Stimulated activated CD4-positive, alpha-beta T cell treated with anti-CD3 and anti-CD28 coated beads, TNF-alpha, amount 100 ng/mL, for 1 hour (primary cell): ENCODE measurements around the gene OR2L13.
"Not testable (repeated sequence)": the region's sequence is repeated elsewhere in the genome, so short reads cannot be mapped to it uniquely, and the experiment has no call there.

ENCODE experiments used
- DNase-seq, 3 donors: peaks; one replicate each; pipeline ENCODE4 v3.0.0-alpha.2; 2020; ENCODE audit warnings: low read depth in 3 of 3, low spot score in 1 of 3

Gene OR2L13, protein sequence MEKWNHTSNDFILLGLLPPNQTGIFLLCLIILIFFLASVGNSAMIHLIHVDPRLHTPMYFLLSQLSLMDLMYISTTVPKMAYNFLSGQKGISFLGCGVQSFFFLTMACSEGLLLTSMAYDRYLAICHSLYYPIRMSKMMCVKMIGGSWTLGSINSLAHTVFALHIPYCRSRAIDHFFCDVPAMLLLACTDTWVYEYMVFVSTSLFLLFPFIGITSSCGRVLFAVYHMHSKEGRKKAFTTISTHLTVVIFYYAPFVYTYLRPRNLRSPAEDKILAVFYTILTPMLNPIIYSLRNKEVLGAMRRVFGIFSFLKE

DNA sequence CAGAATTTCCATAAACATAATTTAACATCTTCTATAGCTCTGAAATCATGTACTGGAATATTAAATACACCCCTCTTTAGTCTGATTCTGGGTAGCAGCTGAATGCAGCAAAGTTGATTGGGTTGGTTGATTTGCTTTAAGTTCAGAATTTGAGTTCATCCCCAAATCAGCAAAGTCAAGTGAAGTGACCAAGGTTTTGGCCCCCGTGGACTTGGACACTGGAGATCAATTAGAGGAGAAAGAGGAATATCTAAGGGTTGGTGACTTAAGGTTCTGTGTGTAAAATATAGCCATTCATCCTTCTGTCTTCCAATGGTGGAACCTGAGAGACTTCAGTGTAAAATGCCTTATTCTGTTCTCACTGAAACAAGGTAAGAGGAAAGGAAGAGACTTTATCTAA lies at the start of gene OR2L13:
TSS of gene OR2L13 (plus strand) at position 301 of the 400 bp plus-strand sequence. CDS start 4,192 bp downstream, outside the sequence.
- no peak for DNase-seq

DNA sequence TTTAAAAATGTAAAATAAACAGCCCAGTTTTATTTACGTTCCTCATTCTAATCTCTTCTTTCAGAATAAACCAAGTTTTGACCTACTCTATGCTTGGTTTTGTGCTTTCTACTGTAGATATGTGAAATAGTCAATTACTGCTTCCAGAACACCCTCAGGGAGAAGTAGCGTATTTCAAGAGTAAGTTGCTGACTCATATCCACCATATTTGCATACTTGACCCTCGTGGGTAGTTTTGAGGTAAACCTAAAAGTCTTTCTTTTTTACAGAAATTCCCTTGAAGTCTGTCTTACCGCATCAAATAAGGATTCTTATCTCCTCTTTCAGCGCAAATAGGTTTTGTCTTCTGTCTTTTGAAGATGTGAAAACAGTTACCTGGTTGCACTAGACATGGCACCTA lies 49.8 kb upstream of the OR2L13 start:
- DNase-seq = no peak

DNA sequence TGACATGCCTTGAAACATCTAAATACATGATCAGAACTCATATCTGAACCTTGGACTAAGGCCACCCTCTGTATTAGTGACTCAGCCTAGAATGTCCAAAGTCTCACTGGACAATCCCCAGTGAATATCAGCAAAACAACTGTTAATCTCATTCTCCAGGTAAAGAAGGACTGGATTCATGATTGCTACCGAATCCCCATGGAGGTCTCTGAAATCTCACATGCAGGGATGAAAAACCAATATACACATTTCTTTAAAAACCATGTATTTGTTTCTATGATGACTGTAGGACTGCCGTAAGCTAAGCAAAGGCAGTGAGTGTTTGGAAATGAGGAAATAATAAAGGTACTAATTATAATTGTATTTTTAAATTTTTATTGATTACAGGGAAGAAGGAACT lies 48.4 kb upstream of the OR2L13 start, which contains the start of gene OR2L3:
TSS of gene OR2L3 (plus strand) at position 301 of the 400 bp plus-strand sequence. CDS start 13,846 bp downstream, outside the sequence.
- no peak for DNase-seq

DNA sequence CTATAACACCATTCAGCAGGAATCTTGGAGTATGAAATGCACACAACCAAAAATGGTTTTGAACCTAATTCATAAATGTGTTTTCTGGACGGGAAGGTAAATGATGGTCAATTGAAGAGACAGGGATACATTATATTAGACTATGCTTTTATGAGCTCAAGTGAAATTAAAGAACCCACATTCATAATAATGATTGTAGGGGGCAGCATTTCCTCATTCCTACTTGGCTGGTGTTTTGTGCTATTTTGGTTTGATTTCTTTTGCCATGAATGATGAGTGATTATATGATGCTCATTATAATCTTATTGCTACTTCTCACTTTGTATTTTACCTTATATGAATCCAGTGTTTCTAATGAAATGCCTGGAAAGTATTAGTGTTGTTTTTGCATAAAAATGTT lies 48.0 kb upstream of the OR2L13 start:
- DNase-seq = no peak

DNA sequence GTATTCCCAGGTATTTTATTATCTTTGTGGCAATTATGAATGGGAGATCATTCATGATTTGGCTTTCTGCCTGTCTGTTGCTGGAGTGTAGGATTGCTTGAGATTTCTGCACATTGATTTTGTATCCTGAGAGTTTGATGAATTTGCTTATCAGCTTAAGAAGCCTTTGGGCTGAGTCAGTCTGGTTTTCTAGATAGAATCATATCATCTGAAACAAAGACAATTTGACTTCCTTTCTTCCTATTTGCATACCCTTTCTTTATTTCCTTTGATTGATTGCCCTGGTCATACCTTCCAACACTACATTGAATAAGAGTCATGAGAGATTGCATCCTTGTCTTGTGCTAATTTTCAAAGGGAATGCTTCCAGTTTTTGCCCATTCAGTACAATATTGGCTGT lies 40.3 kb upstream of the OR2L13 start:
- DNase-seq = no peak

DNA sequence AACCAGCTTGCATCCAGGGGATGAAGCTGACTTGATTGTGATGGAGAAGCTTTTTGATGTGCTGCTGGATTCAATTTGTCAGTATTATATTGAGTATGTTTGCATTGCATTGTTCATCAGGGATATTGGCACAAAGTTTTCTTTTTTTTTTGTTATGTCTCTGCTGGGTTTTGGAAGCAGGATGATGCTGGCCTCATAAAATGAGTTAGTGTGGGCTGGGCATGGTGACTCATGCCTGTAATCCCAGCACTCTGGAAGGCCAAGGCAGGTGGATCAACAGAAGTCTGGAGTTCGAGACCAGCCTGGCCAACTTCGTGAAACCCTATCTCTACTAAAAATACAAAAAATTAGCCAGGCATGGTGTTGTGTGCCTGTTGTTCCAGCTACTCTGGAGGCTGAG lies 39.7 kb upstream of the OR2L13 start:
- no peak for DNase-seq

DNA sequence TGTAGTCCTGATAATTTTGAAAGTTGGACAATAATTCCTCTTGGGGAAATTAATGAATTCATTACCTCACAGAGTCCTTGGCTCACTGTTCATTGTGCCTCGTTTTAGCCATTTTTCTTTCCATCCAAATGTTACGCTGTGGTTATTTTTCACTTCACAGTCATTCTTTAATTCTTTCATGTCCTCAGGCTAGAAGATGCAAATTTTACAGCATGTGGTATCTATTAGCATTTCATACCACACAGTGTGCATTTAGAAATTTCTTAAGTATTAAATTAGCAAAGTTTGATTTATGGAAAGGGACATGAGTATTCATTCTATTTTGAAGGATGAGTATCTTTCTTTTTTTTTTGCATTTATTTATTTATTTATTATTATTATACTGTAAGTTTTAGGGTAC lies 29.9 kb upstream of the OR2L13 start:
- DNase-seq = no peak

DNA sequence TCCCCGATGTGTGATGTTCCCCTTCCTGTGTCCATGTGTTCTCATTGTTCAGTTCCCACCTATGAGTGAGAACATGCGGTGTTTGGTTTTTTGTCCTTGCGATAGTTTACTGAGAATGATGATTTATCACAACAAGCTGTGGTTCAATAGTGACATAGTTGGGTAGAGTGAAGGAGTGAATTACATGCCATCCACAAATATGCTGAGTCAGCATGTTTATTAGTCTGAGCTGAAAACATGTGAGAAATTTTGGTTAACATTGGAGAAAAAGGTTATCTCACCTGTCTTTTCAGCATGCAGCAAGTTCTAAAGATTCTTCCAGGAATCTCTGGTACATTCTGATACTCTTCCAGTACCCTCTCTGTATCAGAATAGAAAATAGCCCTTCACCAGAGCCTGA lies 29.4 kb upstream of the OR2L13 start:
- DNase-seq = no peak

DNA sequence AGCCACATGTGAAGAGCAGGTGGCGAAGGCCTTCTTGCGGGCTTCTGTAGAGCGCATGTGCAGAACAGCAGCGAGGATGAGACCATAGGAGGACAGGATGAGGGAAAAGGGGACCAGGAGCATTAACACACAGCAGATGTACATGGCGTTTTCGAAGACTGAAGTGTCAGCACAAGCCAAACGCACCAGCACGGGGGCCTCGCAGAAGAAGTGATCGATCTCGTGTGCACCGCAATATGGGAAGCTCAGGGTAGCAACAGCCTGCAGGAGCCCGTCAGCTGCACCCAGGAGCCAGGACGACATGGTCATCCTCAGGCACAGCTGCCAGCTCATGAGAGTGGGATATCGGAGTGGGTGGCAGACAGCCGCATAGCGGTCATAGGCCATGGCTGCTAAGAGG lies 11.1 kb upstream of the OR2L13 start:
- not testable (repeated sequence) for DNase-seq

DNA sequence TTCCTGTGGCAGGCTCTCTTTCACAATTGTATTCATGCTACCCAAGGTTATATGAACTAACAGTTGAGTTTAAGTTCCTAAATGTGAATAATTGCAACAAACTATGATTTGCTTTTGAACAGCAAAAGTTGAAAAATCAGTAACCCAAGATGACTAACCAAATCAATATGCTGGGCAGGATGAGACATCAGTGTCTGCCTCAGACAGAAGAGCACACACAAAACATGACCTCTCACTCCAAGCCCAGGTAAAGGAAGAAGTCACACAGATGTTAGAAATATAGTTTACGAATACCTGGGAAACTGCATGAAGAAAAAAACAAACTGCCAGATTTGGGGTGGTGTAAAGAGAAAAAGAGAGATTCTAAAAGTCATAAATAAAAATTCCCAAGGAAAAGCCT lies 3.5 kb downstream of the OR2L13 start:
- no peak for DNase-seq

DNA sequence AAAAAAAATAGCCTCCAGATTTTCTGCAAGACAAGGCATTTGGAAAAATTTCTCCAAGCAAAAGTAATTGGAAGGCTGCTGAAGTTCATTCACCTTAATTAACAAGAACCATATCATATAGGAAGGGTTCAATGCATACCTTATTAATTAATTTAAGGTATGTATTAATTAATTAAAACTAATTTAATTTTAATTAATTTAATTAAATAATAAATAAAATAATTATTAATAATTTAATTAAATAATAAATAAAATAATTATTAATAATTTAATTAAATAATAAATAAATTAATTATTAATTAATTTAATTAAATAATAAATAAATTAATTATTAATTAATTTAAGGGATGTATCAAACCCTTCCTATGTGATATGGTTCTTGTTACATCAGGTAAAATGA lies 7.9 kb downstream of the OR2L13 start:
- no peak for DNase-seq

DNA sequence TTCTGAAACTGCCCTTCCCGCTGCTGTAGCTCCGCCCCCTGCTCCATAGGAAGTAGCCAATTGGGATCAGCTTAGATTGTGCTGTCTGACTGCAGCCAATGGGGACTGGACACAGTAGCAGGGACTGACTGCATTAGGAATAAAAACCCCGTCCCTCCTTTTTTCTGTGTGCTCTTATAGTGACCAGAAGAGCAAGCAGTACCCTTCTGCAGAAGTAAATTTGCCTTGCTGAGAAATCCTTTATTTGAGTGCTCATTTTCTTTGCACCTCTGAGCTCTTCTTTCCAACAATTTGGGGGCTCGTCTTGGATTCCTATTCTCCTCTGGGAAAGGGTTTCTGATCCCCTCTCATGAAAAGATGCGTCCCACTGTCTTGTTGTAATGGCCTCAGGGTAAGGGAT lies 16.2 kb downstream of the OR2L13 start:
- no peak for DNase-seq

DNA sequence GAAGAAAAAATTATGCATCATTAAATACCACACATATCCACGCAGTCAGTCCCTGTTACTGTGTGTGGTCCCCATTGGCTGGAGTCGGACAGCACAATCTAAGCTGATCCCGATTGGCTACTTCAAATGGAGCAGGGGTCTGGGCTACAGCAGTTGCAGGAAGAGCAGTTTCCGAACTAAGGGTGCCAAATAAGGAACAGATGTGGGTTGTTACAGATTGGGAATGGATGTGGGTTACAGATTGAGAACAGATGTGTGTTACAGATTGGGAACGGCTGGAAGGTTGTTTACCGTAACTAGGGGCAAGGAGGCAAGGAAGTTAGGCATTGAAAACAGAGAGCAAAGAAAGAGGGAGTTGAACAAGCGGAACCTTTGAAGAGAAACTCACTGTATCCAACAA lies 19.9 kb downstream of the OR2L13 start:
- no peak for DNase-seq

DNA sequence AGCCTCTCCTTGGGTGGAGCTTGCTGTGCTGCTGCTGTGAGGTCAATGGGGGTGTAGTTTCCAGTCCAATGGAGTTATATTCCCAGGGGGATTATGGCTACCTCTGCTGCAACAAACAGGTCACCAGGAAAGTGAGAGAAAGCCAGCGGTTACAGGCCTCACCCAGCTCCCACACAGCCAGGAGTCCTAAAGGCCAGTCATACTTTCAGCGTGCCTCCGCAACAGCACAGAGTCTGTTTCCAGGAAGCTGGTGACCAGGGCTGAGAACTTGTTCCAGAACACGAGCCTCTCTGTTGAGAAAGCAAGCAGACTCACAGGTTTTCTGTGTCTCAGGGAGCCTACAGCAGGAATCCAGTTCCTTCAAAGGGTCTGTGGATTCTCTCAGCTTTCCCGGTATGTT lies 32.7 kb downstream of the OR2L13 start:
- DNase-seq = no peak

DNA sequence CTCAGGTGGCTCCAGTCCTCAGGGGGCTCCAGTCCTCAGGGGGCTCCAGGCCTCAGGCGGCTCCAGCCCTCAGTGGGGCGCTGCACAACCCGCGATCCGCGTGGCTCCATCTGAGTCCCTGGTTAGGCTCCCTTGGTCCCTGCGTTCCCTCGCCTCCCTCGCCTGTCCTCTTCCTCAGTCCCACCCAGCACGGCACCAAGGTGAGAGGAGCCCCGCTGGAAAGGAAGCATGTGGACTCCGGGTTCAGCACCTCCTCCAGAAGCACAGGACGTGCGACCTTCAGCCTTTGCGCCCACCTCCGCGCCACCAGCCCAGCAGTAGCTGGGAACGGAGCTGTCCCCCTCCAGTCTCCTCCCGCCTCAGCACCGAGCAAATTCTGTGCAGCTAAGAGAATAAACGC lies 41.8 kb downstream of the OR2L13 start:
- no peak for DNase-seq

DNA sequence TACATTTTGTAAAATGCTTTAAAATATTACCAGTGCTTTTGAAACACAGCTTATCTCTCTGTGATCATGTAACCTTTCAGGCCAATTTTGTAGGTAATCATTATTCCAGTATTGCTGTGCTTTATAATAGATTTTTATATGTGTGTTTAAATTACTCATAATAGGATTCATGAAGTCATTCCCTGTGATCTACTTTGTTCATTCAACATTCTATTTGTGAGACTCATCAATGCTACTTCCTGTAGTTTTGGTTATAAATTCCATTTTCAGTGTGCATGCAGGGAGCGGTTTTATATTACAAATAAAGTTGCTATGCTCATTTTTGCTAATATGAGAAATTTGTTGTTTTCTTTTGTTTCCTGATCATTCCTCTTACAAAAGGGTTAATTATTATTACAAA lies 45.9 kb downstream of the OR2L13 start:
- DNase-seq = no peak

DNA sequence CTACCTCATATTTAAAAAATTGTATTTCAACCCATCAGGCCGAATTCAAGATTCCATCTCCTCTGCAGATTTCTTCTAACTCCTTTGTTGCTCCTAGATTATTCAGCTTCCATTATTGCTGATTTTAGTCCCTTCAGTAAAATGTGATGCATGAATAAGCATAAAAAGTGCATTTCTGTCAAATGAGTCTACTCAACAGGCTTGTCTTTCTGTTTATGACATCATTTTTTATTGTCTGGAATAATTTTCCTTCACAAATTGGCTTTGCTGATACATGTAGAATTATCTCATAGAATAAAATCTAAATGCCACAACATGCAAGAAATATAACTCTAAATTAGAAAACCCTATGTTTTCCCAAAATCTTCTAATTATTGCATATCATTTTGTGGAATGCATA lies 48.3 kb downstream of the OR2L13 start:
- no peak for DNase-seq

DNA sequence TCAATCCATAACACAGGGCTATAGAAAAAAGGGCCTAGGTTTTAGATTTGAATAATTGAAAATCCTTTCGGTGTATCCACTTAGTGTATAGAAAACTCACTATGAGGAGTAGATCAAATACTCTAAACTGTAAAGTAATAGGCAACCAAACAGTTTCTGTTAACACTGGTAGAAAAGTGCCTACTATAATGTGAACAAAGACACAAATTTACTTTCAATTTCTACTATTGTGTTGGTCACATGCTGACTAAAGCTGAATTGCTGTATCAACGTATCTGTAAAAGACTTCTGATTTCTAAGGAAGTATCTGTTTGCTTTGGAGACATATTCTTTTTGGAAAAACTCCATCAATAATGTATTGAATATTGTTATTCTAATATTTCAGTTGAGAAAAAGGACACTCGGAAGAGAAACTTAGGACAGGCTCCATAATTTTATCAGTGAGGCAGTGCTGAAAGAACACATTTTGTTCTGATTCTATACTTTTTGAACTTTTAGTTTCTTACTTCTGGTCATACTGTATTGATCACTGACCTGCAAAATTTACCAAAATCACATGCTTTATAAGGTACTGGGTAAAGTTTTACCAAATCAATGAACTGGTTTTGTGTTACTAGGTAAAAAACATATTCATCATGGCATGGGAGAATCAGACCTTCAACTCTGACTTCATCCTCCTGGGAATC lies 49.7 kb downstream of the OR2L13 start, which contains the start of gene OR2M5:
TSS of gene OR2M5 (plus strand) at position 636 of the 686 bp plus-strand sequence. CDS start at position 636, 0 bp downstream.
- DNase-seq = no peak
